ENCODE results near the gene FLYWCH2.
"Not testable (repeated sequence)": the region's sequence is repeated elsewhere in the genome, so short reads cannot be mapped to it uniquely, and the experiment has no call there.

The FLYWCH2 gene

DNA sequence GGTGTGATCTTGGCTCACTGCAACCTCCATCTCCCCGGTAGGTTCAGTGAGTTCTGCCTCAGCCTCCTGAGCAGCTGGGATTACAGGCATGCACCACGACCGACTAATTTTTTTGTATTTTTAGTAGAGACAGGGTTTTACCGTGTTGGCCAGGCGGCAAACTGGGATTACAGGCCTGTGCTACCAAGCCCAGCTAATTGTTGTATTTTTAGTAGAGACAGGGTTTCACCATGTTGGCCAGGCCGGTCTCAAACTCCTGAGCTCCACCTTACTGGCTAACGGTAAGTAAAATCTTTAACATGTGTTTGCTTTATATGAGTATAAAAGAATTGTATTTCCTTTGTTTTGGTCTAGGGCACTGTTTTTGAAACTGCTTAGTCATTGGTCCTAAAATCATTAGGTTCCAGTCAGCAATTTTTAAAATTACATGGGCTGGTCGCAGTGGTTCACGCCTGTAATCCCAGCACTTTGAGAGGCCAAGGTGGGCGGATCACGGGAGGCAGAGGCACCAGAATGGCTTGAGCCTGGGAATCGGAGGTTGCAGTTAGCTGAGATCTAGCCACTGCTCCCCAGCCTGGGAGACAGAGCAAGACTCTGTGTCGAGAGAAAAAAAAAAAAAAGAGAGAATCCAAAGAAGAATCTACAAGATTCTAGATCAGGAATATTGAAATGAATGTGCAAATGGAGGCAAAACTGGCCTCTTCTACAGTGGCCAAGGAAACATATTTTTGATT lies 32.3 kb downstream of the FLYWCH2 start:
- DNase-seq: peak; percentile 30

DNA sequence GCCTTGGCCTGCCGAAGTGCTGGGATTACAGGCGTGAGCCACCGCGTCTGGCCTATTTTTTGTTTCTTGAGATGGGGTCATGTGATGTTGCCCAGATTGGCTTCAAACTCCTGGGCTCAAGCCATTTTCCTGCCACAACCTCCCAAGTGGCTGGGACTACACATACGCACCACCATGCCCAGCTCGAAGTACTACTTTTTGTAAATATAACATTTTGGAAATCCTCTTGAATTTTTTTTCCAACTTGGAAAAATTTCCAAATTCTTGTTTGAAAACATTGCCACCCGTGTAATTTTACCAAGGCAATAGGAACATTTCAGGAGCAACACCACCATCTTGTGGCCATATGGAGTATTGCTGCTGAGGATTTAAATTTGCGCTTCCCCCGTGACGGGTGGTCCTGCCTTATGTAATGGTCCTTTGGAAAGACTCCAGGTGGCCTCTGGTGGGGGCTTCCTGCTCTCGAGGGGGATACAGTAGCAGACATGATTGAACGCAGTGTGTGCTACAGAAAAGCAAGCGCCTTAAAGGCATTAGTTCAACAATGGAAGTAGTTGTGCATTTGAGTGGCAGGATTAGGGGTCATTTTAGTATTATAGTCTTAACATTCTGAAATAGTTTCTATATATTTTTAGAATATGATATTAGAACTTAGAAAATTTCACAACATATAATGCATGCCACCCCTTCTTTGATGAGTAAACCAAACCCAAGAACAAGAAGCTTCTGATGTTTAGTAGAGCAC lies 36.7 kb downstream of the FLYWCH2 start:
- DNase-seq: peak; percentile 72

DNA sequence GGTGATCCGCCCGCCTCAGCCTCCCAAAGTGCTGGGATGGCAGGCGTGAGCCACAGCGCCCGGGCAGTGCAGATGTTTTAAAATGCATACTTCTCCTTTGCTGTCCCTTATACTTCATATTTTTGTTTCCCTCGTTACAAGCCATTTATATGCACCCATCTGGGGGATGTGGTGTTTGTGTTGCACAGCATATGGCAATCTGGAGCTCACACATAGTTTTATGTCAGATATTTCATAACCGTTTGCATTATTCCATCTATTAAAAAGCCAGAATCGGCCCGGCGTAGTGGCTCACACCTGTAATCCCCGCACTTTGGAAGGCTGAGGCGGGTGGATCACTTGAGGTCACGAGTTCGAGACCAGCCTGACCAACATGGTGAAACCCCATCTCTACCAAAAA lies 40.5 kb downstream of the FLYWCH2 start:
- no peak for DNase-seq

DNA sequence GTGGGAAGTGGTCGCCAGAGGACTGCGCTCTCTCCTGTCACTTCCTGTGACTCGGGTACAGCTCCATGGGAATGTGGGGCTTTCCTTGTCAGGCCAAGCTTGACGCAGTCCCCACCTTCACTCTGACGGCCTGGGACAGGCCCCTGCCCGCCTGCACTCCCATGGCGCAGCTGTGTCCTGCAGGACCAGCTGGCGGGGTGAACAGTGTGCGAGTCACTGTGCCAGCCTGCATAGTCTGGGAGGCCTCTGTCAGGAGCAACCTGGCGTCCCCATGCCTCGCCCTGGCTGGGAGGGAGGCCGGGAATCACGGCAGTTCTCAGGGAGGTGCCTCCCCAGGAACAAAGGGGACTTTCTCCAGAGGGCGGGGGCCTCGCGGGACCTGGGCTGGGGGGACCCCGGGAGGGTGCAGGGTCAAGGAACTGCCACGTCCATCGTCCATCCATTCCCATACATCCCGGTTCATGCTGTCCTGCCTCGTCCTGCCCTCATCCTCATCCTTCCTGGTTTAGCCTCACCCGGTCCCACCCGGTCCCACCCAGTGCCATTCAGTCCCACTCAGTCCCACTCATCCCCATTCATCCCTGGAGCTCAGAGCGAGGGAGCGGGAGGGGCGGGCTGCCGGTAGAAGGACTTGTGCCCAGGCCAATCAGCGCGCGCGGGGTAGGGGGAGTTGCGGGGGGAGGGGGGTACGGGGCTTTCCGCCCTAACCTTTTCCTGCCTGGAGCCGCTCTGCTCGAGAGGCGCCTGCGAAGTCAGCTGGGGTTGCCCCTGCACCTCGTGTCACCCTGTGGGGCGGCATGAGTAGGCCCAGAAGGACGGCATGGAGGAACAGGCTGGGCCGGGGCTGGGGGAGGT lies 42.1 kb downstream of the FLYWCH2 start:
- DNase-seq: no peak

DNA sequence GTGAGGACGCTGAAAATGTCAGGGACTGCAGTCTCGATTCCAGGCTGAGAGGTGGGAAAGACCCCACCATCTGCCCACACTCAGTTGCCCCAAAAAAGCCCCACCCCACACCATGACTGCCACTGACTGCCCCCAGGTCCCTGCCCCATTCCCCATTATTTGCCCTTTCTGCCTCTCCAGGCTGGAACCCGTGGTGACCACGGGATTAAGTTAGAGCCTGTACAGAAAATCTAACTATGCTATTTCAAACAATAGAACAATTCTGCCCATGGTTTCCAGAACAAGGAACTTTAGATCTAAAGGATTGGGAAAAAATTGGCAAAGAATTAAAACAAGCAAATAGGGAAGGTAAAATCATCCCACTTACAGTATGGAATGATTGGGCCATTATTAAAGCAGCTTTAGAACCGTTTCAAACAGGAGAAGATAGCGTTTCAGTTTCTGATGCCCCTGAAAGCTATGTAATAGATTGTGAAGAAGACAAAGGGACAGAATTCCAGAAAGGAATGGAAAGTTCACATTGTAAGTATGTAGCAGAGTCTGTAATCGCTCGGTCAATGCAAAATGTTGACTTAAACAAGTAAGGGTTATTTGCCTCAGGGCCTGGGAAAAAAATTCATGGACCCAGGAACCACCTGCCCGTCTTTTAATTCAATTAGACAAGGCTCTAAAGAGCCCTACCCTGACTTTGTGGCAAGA lies 43.1 kb downstream of the FLYWCH2 start:
- no peak for DNase-seq

DNA sequence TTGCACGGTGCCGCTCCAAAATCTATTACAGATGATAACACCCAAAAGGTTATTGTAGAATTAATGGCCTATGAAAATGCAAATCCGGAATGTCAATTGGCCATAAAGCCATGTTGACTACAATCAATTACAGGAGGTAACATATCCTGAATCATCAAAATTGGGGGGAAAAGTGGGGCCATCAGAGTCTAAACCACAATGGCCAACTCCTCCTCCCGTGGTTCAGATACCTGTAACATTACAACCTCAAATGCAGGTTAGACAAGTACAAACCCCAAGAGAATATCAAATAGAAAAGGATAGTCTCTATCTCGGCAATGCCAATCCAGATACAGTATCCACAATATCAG lies 43.6 kb downstream of the FLYWCH2 start:
- DNase-seq: no peak

DNA sequence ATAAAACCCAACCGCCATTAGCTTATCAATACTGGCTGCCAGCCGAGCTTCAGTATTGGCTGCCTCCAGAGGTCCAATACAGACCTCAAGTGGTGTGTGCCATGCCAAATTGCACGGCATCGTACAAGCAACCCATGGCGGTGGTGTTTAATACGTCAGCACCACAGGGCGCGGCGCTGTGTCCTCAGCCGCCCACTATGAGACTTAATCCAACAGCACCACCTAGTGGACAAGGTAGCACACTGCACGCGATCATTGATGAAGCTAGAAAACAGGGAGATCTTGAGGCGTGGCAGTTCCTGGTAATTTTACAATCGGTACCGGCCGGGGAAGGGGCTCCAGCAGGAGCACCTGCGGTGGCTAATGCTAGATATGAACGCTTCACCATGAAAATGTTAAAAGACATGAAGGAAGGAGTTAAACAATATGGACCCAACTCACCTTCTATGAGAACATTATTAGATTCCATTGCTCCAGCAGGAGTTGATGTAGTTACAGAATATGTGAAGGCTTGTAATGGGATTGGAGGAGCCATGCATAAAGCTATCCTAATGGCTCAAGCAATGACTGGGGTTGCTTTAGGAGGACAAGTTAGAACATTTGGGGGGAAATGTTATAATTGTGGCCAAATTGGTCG lies 44.1 kb downstream of the FLYWCH2 start:
- peak; percentile 93 for DNase-seq

DNA sequence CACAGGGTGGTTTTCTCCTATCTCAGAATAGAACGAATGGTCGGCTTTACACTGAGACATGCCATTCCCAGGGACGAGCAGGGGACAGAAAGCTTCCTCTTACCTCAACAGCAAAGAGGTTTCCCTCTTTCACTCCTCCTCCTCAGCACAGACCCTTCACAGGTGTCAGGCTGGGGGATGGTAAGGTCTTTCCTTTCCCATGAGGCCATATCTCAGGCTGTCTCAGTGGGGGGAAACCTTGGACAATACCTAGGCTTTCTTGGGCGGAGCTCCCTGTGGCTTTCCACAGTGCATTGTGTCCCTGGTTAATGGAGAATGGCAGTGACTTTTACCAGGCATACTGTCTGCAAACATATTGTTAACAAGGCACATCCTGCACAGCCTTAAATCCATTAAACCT lies 45.1 kb downstream of the FLYWCH2 start:
- not testable (repeated sequence) for DNase-seq

DNA sequence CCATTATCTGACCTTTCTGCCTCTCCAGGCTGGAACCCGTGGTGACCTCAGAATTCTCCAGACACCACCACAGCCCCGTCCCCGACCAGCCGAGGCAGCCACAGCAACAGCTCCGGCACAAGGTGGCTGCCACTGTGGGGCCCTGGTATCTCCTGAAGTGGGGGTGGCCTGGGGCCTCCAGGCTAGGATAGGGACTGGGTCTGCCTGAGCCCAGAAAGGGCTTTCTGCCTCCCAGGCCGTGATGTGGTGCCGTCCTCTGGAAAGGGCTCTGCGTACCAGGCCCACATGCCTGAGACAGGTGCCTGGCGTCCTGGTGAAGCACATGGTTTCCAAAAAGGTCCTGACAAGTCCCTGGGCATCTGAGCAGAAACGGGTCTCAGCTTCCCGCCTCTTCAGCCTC lies 45.8 kb downstream of the FLYWCH2 start:
- DNase-seq: no peak

DNA sequence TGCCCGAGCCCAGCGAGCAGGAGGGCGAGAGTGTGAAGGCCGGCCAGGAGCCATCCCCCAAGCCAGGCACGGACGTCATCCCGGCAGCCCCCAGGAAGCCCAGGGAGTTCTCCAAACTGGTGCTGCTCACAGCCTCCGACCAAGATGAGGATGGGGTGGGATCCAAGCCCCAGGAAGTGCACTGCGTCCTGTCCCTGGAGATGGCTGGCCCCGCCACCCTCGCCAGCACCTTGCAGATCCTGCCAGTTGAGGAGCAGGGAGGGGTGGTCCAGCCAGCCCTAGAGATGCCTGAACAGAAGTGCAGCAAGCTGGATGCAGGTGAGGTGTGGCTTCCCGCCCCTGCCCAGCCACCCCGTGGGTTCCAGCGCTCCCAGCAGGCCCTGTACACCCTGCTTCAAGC lies 46.7 kb downstream of the FLYWCH2 start:
- DNase-seq: no peak

DNA sequence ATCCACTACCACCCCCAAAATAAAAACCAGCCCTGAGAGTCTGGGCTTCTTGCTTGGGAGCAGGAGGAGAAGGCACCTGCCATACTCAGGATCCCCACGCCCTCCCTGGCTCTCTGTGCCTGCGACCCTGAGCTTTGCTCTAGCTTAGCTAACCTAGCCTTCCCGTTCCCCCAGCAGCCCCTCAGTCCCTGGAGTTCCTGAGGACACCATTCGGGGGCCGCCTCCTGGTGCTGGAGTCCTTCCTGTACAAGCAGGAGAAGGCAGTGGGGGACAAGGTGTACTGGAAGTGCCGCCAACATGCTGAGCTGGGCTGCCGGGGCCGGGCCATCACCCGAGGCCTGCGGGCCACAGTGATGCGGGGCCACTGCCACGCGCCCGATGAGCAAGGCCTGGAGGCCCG lies 47.2 kb downstream of the FLYWCH2 start:
- no peak for DNase-seq

DNA sequence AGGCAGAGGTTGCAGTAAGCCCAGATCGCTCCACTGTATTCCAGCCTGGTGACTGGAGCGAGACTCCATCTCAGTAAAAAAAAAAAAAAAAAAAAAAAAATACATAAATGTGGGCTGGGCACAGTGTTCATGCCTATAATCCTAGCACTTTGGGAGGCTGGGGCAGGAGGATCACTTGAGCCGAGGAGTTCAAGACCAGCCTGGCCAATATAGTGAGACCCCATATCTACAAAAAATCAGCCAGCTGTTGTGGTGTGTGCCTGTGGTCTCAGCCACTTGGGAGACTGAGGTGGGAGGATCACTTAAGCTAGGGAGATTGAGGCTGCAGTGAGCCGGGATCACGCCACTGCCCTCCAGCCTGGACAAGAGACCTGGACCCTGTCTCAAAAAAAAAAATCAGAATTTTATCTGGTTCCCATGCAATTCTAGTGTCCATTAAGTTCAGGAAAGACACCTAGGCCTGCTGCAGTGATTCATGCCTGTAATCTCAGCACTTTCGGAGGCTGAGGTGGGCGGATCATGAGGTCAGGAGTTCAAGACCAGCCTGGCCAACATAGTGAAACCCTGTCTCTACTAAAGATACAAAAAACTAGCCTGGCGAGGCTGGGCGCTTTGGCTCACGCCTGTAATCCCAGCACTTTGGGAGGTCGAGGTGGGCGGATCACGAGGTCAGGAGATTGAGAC lies 48.4 kb downstream of the FLYWCH2 start:
- not testable (repeated sequence) for DNase-seq

DNA sequence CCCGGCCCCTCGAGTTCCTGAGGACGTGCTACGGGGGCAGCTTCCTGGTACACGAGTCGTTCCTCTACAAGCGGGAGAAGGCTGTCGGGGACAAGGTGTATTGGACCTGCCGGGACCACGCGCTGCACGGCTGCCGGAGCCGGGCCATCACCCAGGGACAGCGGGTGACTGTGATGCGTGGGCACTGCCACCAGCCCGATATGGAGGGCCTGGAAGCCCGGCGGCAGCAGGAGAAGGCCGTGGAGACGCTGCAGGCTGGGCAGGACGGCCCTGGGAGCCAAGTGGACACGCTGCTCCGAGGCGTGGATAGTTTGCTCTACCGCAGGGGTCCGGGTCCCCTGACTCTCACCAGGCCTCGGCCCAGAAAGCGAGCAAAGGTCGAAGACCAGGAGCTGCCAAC lies 50.1 kb downstream of the FLYWCH2 start:
- DNase-seq: no peak

DNA sequence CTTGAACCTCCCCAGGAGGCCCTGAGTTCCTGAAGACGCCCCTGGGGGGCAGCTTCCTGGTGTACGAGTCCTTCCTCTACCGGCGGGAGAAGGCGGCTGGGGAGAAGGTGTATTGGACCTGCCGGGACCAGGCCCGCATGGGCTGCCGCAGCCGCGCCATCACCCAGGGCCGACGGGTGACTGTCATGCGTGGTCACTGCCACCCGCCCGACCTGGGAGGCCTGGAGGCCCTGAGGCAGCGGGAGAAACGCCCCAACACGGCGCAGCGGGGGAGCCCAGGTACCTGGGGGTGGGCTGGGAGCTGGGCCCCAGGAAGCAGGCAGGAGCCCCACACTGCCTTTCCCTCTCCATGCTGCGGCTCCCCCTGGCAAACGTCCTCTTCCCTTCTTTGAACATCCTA lies 50.7 kb downstream of the FLYWCH2 start:
- no peak for DNase-seq

DNA sequence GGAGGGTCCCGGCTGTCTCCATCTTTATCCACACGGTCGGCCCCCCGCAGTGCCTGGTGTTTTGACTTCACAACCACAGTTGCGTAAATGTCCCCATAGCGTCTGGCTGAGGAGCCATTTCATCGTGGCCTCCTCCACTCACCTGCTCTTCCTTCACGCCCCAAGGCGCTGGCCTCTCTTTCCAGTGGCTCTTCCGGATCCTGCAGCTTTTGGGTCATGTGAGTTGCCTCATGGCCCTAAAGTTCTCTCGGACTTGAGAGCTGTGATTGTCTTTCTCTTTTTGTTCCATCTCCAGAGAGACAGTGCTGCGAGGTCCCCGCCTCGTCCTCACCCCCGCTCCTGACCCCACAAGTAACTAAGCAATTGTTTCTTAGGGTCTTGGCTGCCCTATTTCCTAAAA lies 51.4 kb downstream of the FLYWCH2 start:
- no peak for DNase-seq

DNA sequence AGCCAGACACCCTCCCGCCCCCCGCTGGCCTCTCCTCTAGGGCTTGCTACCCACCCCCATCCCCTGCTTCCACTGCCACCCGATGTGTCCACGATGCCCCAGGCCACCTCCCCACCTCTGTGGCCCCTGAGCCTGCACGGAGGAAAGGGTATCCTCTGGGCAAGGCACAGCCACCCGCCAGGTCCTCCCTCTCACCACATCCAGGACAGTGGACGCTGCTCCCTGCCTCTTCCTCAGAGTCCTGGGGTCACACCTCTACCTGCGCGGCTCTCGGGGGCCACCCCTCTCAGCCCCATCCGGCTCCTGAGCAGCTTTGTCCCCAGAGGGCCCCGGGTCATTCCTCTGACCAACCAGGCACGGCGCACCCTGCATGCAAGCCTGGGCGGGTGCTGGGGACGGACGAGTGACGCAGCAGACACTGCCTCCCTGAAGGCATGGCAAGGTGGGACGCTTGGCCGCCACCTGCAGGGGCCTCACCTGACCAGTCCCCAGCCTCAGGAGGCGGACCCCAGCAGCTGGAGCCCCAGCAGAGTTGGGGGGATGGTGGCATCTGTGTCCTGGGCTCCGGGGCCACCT lies 53.5 kb downstream of the FLYWCH2 start:
- no peak for DNase-seq

DNA sequence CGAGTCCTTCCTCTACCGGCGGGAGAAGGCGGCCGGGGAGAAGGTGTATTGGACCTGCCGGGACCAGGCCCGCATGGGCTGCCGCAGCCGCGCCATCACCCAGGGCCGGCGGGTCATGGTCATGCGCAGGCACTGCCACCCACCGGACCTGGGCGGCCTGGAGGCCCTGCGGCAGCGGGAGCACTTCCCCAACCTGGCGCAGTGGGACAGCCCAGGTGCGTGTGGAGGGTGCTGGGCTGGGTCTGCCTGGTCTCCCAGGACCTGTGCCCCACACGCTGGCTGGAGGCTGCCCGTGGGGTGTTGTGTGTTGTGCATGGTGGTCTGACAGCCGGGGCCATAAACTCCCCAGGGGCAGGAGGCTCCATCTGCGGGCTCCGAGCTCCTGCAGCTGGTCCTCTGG lies 54.2 kb downstream of the FLYWCH2 start:
- DNase-seq: no peak

DNA sequence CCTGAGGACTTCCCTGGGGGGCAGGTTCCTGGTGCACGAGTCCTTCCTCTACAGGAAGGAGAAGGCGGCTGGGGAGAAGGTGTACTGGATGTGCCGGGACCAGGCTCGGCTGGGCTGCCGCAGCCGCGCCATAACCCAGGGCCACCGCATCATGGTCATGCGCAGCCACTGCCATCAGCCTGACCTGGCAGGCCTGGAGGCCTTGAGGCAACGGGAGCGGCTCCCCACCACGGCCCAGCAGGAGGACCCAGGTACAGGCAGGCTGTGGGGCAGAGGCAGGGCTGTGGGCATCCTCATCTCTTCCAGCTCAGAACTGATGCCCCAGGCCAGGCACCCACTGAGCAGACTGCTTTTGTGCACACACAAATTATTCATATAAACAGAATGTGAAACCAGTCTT lies 55.2 kb downstream of the FLYWCH2 start:
- DNase-seq: no peak

DNA sequence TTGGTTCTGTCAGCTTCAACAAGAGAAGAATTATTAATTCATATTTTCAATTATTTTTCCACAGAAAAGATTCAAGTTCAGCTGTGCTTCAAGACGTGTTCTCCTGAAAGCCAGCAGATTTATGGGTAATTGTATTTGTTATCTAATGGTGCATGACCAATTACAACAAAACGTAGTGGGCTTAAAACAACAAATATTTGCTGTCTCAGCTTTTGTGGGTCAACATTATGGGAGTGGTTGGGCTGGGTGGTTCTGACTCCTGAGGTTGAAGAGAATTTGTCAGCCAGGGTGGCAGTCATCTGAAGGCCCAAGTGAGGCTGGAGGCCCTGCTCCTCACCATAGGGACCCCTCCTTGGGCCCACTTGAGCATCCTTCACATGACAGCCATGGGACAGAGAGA lies 57.0 kb downstream of the FLYWCH2 start:
- no peak for DNase-seq

DNA sequence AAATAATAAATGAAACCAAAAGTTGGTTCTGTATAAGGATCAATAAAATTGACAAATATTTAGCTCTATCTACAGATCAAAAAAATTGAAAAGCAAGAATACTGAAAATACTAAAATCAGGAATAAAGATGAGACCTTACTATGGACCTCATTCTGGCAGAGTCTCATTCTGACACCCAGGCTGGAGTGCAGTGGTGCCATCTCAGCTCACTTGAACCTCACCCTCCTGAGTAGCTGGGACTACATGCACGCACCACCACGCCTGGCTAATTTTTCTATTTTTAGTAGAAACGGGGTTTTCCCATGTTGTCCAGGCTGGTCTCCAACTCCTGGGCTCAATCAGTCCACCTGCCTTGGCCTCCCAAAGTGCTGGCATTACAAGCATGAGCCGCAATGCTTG lies 59.0 kb downstream of the FLYWCH2 start:
- DNase-seq: no peak

DNA sequence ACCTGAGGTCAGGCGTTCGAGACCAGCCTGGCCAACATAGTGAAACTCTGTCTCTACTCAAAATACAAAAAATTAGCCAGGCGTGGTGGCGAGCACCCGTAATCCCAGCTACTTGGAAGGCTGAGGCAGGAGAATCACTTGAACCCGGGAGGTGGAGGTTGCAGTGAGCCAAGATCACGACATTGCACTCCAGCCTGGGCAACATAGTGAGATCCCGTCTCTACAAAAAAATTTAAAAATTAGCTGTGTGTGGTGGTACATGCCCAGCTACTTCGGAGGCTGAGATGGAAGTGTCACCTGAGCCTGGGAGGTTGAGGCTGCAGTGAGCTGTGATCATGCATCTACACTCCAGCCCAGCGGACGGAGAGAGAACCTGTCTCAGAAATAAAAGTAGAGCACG lies 60.7 kb downstream of the FLYWCH2 start:
- DNase-seq: not testable (repeated sequence)

DNA sequence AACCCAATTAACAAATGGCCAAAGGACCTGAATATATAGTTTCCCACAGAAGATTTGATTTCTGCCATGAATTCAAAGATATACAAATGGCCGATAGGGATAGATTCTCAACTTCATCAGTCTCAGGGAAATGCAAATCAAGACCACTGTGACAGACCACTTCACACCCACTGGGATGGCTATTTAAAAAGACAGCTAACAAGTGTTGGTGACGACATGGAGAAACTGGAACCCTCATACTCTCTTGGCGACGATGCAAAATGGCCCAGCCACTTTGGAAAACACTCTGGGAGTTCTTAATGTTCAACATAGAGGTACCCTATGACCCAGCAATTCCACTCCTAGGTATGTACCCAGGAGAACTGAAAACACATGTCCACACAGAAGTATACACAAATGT lies 63.6 kb downstream of the FLYWCH2 start:
- no peak for DNase-seq

Measured in RPMI8226 (cell line).